HUES48 (cell line): Measurements from ENCODE around the gene PDE4B.

ENCODE experiments used
- H3K27ac ChIP-seq: one replicate; pipeline ENCODE4 v1.7.0; 2013; ENCODE audit warnings: low read depth, low read length, inconsistent platforms
- H3K27me3 ChIP-seq: 2 replicates; pipeline ENCODE4 v1.6.1; 2013; ENCODE audit warnings: mild to moderate bottlenecking, low read length; ENCODE audit not compliant: control insufficient read depth, insufficient read depth
- H3K36me3 ChIP-seq: 2 replicates; pipeline ENCODE4 v1.6.1; 2013; ENCODE audit warnings: low read length; ENCODE audit not compliant: control insufficient read depth, insufficient read depth
- H3K4me1 ChIP-seq: 2 replicates; pipeline ENCODE4 v1.6.1; 2013; ENCODE audit warnings: mild to moderate bottlenecking, low read length; ENCODE audit not compliant: control insufficient read depth, insufficient read depth
- H3K4me3 ChIP-seq: 2 replicates; pipeline ENCODE4 v1.5.1; 2013; ENCODE audit warnings: mild to moderate bottlenecking, low read depth, low read length
- H3K9ac ChIP-seq: 2 replicates; pipeline ENCODE4 v1.6.1; 2013; ENCODE audit warnings: mild to moderate bottlenecking, low read depth, low read length, moderate library complexity
- H3K9me3 ChIP-seq: 2 replicates; pipeline ENCODE4 v1.6.1; 2013; ENCODE audit warnings: low read length; ENCODE audit not compliant: control insufficient read depth, insufficient read depth

The PDE4B gene

GRCh38 chr1:66156144-66156543 is 363.4 kb downstream of the PDE4B start:
- Histone ChIP-seq H3K27me3 (no peaks in the 10 kb centered on the region), H3K4me3 (no peak overlapping the region), H3K9ac (no peak overlapping the region), H3K36me3 (no peaks in the 10 kb centered on the region), H3K9me3 (no peaks in the 10 kb centered on the region), H3K4me1 (0 out of 2 replicates have a peak, but pooled peaks cover 3% of the 10 kb centered on the region), H3K27ac (no peak overlapping the region)

GRCh38 chr1:66159800-66160199 is 367.1 kb downstream of the PDE4B start:
- no peaks in the 10 kb centered on the region for H3K4me1 ChIP-seq
- no peak overlapping the region for H3K4me3 ChIP-seq
- H3K27me3 ChIP-seq = no peaks in the 10 kb centered on the region
- H3K27ac ChIP-seq = no peak overlapping the region
- no peaks in the 10 kb centered on the region for H3K9me3 ChIP-seq
- H3K36me3 ChIP-seq = no peaks in the 10 kb centered on the region
- no peak overlapping the region for H3K9ac ChIP-seq

- Histone ChIP-seq H3K9ac (no peak overlapping the region), H3K9me3 (no peaks in the 10 kb centered on the region)
Measured at GRCh38 chr1:66160719-66161118, 368.0 kb downstream of the PDE4B start.

GRCh38 chr1:66166753-66167152 is 374.1 kb downstream of the PDE4B start:
- no peaks in the 10 kb centered on the region for H3K9me3 ChIP-seq
- no peaks in the 10 kb centered on the region for H3K27me3 ChIP-seq
- H3K9ac ChIP-seq = no peak overlapping the region
- H3K4me3 ChIP-seq = no peak overlapping the region
- no peaks in the 10 kb centered on the region for H3K36me3 ChIP-seq
- H3K4me1 ChIP-seq = no peaks in the 10 kb centered on the region
- no peak overlapping the region for H3K27ac ChIP-seq

More at GRCh38 chr1:66160719-66161118, 368.0 kb downstream of the PDE4B start:
- Histone ChIP-seq H3K27me3 (no peaks in the 10 kb centered on the region), H3K27ac (no peak overlapping the region), H3K4me1 (no peaks in the 10 kb centered on the region), H3K4me3 (no peak overlapping the region), H3K36me3 (no peaks in the 10 kb centered on the region)

- no peak overlapping the region for H3K27ac ChIP-seq
- H3K36me3 ChIP-seq = no peaks in the 10 kb centered on the region
- H3K9me3 ChIP-seq = no peaks in the 10 kb centered on the region
- H3K9ac ChIP-seq = no peak overlapping the region
- no peaks in the 10 kb centered on the region for H3K27me3 ChIP-seq
- no peak overlapping the region for H3K4me3 ChIP-seq
- H3K4me1 ChIP-seq = no peaks in the 10 kb centered on the region
Measured at GRCh38 chr1:66167267-66167666, 374.6 kb downstream of the PDE4B start.

- Histone ChIP-seq H3K4me1 (no peaks in the 10 kb centered on the region), H3K4me3 (no peak overlapping the region), H3K36me3 (no peaks in the 10 kb centered on the region), H3K27me3 (no peaks in the 10 kb centered on the region), H3K27ac (no peak overlapping the region), H3K9ac (no peak overlapping the region), H3K9me3 (no peaks in the 10 kb centered on the region)
Measured at GRCh38 chr1:66168467-66168887, 375.8 kb downstream of the PDE4B start.

GRCh38 chr1:66168948-66169671 is 376.4 kb downstream of the PDE4B start:
- no peaks in the 10 kb centered on the region for H3K9me3 ChIP-seq
- H3K27ac ChIP-seq = no peak overlapping the region
- H3K4me3 ChIP-seq = no peak overlapping the region
- no peaks in the 10 kb centered on the region for H3K36me3 ChIP-seq
- H3K27me3 ChIP-seq = no peaks in the 10 kb centered on the region
- H3K9ac ChIP-seq = no peak overlapping the region
- no peaks in the 10 kb centered on the region for H3K4me1 ChIP-seq

GRCh38 chr1:66172272-66172671 is 379.6 kb downstream of the PDE4B start:
- Histone ChIP-seq H3K27ac (no peak overlapping the region), H3K9me3 (no peaks in the 10 kb centered on the region), H3K4me1 (no peaks in the 10 kb centered on the region), H3K36me3 (no peaks in the 10 kb centered on the region), H3K4me3 (no peak overlapping the region), H3K27me3 (no peaks in the 10 kb centered on the region), H3K9ac (no peak overlapping the region)

GRCh38 chr1:66175098-66175497 is 382.4 kb downstream of the PDE4B start:
- Histone ChIP-seq H3K4me3 (no peak overlapping the region), H3K9me3 (no peaks in the 10 kb centered on the region), H3K27ac (no peak overlapping the region), H3K36me3 (no peaks in the 10 kb centered on the region), H3K4me1 (no peaks in the 10 kb centered on the region), H3K27me3 (no peaks in the 10 kb centered on the region), H3K9ac (no peak overlapping the region)

GRCh38 chr1:66175581-66175980 is 382.9 kb downstream of the PDE4B start:
- Histone ChIP-seq H3K27me3 (no peaks in the 10 kb centered on the region), H3K9me3 (no peaks in the 10 kb centered on the region), H3K36me3 (no peaks in the 10 kb centered on the region), H3K4me1 (no peaks in the 10 kb centered on the region), H3K4me3 (no peak overlapping the region), H3K27ac (no peak overlapping the region), H3K9ac (no peak overlapping the region)

GRCh38 chr1:66176012-66176715 is 383.5 kb downstream of the PDE4B start:
- Histone ChIP-seq H3K27ac (no peak overlapping the region), H3K36me3 (no peaks in the 10 kb centered on the region), H3K9ac (no peak overlapping the region), H3K27me3 (no peaks in the 10 kb centered on the region), H3K4me3 (no peak overlapping the region), H3K9me3 (no peaks in the 10 kb centered on the region), H3K4me1 (no peaks in the 10 kb centered on the region)
